Memory B cell (primary cell): Measurements from ENCODE around the gene FAM83E.
A peak's percentile ranks its signal among the peaks of the same experiment; 100 is the strongest.

Source experiments
- ATAC-seq: fragments of 150-1000 bp; cut with Tn5 transposase; 2 replicates; pipeline ENCODE4 v1.10.0; 2021; ENCODE audit warnings: low read depth, mild to moderate bottlenecking, moderate library complexity
- DNase-seq, 2 donors: peaks; one replicate each; pipeline ENCODE4 v3.0.0; 2022; ENCODE audit warnings: low spot score in 2 of 2
- H3K27ac Mint-ChIP-seq: one replicate; pipeline ENCODE4 v1.8.0; 2022; ENCODE audit warnings: mild to moderate bottlenecking, moderate library complexity, mixed read lengths
- H3K27me3 Mint-ChIP-seq: one replicate; pipeline ENCODE4 v1.8.0; 2022; ENCODE audit warnings: mixed read lengths
- H3K36me3 Mint-ChIP-seq: one replicate; pipeline ENCODE4 v1.8.0; 2022; ENCODE audit warnings: mild to moderate bottlenecking, mixed read lengths
- H3K4me1 Mint-ChIP-seq: one replicate; pipeline ENCODE4 v1.8.0; 2022; ENCODE audit warnings: mixed read lengths
- H3K4me3 Mint-ChIP-seq: one replicate; pipeline ENCODE4 v1.8.0; 2022; ENCODE audit warnings: mild to moderate bottlenecking, moderate library complexity, mixed read lengths
- H3K9me3 Mint-ChIP-seq: one replicate; pipeline ENCODE4 v1.8.0; 2022; ENCODE audit warnings: mixed read lengths

Gene FAM83E

GRCh38 chr19:48646722-48647216 is 31.9 kb upstream of the FAM83E start:
- Mint-ChIP-seq H3K4me1 (peaks cover 38% of the 10 kb centered on the region), H3K27ac (peak overlapping the region; percentile 93), H3K27me3 (no peaks in the 10 kb centered on the region), H3K4me3 (peak overlapping the region; percentile 97), H3K9me3 (no peaks in the 10 kb centered on the region), H3K36me3 (peaks cover 2% of the 10 kb centered on the region)
- ATAC-seq (no peak), DNase-seq (no peak)

GRCh38 chr19:48646001-48646721 is 31.3 kb upstream of the FAM83E start, which contains the start of gene CA11:
Gene CA11 (minus strand): TSS chr19:48646187. CDS start chr19:48645632, 555 bp downstream.
- peak; percentile 93 to 98 for DNase-seq
- Mint-ChIP-seq H3K4me3 (peak within 1 kb of the TSS; percentile 97), H3K27ac (peak within 1 kb of the TSS; percentile 93), H3K4me1 (peaks cover 37% of the 10 kb centered on the region), H3K27me3 (no peaks in the 10 kb centered on the region), H3K36me3 (peaks cover 3% of the 10 kb centered on the region), H3K9me3 (no peaks in the 10 kb centered on the region)
- peak; percentile 77 for ATAC-seq

DNA sequence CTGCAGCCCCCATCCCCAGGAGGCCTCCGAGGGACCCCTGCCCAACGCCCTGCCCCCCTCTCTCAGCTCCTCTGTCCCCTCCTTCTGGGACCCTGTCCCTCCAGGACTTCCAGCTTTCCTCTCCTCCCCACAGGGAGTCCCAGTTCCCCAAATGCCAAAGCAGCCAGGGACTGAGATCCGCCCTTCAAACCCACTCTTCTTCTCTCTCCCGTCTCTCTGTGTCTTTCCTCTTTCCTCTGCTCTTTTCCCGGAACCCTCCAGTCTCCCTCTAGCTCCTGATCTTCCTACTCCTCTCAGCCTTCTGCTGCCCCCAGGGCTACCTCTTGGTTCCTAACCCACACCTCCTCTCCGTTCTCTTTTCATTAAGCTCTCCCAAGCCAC is 30.7 kb upstream of the FAM83E start:
- H3K36me3 Mint-ChIP-seq, result peaks cover 3% of the 10 kb centered on the region
- DNase-seq (no peak), ATAC-seq (no peak)
- H3K4me3 Mint-ChIP-seq, result peak overlapping the region; percentile 97
- H3K27me3 Mint-ChIP-seq, result no peaks in the 10 kb centered on the region
- H3K4me1 Mint-ChIP-seq, result peaks cover 35% of the 10 kb centered on the region
- H3K9me3 Mint-ChIP-seq, result no peaks in the 10 kb centered on the region
- peak overlapping the region; percentile 93 for H3K27ac Mint-ChIP-seq

DNA sequence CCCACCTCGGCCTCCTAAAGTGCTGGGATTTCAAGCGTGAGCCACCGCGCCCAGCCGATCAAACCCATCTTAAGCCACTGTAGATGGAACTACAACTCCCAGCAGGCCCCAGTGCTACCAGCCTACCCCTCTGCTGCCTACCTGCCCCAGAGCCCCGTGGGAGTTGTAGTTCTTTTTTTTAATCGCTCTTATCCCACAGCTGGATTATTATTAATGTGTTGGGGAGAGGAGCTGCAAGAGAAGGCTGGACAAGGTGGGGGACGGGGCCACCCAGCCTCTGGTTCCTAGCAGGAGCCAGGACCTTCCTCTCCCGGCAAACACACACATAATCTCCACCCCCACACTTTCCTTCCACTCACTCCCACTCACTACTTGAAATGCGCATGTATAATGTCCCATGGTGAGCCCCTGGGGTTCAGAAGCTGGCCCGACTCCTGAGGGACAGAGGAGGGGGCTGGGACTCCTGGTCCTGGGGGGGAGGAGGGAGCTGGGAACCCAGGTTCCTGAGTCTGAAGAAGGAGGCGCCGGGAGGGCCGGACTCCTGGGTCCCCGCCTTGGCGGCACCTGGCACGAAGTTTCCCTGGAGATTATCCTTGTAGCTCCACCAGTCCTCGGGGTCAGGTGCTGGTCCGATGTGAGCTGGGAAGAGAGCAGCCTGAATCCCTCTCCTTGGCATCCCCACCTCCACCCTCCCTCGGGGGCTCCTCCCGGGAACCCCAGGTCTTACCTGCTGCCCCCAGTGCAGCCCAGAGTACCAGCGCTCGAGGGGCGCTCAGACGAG is 30.2 kb upstream of the FAM83E start:
- Mint-ChIP-seq H3K27ac (peak overlapping the region; percentile 93), H3K4me1 (peaks cover 36% of the 10 kb centered on the region), H3K27me3 (no peaks in the 10 kb centered on the region), H3K4me3 (peak overlapping the region; percentile 97), H3K36me3 (peaks cover 4% of the 10 kb centered on the region), H3K9me3 (no peaks in the 10 kb centered on the region)
- ATAC-seq, result peak; percentile 62
- peak; percentile 73 to 75 for DNase-seq

DNA sequence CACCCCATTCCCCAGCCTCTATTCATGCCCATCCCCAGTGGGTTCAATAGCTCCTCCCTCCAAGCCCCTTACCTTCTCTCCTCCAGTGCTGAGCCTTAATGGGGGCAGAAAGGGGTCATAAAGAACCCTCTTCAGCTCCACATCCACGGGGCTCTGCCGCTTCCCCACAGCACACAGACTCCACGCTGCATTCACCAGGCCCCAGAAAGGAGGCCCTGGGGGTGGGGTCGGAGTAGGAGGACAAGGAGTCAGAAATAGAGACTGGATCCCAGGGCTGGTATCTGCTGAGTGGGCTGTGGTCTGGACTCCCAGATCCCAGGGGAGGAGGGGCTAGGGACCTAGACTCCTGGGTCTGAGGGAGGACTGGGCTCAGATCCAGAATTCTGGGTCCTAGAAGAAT is 29.5 kb upstream of the FAM83E start:
- Mint-ChIP-seq H3K27me3 (no peaks in the 10 kb centered on the region), H3K9me3 (no peaks in the 10 kb centered on the region), H3K27ac (no peak overlapping the region), H3K4me1 (peaks cover 37% of the 10 kb centered on the region), H3K36me3 (peaks cover 5% of the 10 kb centered on the region), H3K4me3 (peak overlapping the region; percentile 11)
- ATAC-seq (no peak), DNase-seq (no peak)

DNA sequence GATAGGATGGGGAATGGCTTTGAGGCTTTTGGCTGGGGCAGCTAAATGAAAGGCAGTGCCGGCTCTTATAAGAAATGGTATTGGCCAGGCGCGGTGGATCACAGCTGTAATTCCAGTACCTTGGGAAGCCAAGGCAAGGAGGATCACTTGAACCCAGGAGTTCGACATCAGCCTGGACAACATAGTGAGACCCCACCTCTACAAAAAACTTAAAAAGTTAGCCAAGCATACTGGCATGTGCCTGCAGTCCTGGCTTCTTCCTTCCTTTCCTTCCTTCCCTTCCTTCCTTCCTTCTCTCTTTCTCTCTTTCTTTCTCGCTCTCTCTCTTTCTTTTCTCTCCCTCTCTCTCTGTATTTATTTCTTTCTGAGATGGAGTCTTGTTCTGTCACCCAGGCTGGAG is 28.0 kb upstream of the FAM83E start:
- no peak for ATAC-seq
- no peak overlapping the region for H3K4me3 Mint-ChIP-seq
- H3K9me3 Mint-ChIP-seq, result peaks cover 3% of the 10 kb centered on the region
- peaks cover 10% of the 10 kb centered on the region for H3K36me3 Mint-ChIP-seq
- no peak for DNase-seq
- H3K4me1 Mint-ChIP-seq, result peaks cover 45% of the 10 kb centered on the region
- no peaks in the 10 kb centered on the region for H3K27me3 Mint-ChIP-seq
- H3K27ac Mint-ChIP-seq, result no peak overlapping the region

- Mint-ChIP-seq H3K4me1 (peaks cover 43% of the 10 kb centered on the region), H3K4me3 (no peak overlapping the region), H3K27me3 (no peaks in the 10 kb centered on the region), H3K36me3 (peaks cover 10% of the 10 kb centered on the region), H3K27ac (peak overlapping the region; percentile 62), H3K9me3 (peaks cover 3% of the 10 kb centered on the region)
- no peak for DNase-seq
- ATAC-seq, result no peak
Observed at GRCh38 chr19:48641850-48642249, 27.0 kb upstream of the FAM83E start.

DNA sequence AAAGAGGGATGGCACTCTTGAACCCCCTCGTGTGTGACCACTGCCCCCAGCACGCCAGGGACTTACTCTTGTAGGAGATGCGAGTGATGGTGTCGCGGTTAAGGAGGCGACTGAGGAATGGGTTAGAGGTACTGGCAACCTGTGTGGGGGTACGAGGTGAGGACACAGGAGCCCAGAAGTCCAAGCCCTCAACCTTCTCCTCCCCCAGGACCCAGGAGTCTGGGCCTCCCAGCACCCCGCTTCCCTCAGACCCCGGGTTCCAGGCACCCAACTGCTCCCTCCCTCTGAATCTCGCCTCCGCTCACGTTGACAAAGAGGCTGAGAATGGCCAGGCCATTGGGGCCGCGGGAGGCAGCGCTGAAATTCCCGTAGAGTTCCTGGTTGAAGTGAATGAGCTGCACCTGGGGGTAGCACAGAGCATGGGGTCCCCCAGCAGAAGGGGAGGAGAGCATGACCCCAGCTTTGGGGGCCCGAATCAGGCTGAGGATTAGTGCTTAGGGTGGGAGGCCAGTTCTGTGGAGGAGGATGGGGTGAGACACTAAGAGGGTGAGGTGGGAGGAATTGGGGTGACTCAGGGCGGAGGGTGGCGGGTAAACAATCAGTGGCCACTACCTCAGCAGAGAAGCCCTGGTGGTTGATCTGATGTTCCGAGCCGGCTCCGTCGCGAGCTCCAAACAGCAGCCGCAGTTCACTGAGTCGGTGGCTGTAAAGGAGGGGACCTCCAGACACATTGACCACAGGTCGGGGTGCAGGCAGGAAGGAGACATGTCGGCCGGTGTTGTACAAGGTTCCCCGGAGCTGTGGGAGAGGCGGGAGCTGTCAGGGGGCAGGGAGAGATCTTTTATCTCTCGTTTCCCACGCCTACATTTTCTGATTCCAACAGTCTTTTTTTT is 24.9 kb upstream of the FAM83E start:
- Mint-ChIP-seq H3K36me3 (peaks cover 13% of the 10 kb centered on the region), H3K27me3 (no peaks in the 10 kb centered on the region), H3K9me3 (peaks cover 3% of the 10 kb centered on the region), H3K27ac (peak overlapping the region; percentile 96), H3K4me1 (peaks cover 36% of the 10 kb centered on the region), H3K4me3 (peak overlapping the region; percentile 35)
- DNase-seq (no peak), ATAC-seq (no peak)

GRCh38 chr19:48638831-48639381 is 24.0 kb upstream of the FAM83E start:
- DNase-seq, result peak in 1 of 2 donors; percentile 26
- no peak for ATAC-seq
- peaks cover 13% of the 10 kb centered on the region for H3K36me3 Mint-ChIP-seq
- H3K4me3 Mint-ChIP-seq, result peak overlapping the region; percentile 96
- peaks cover 41% of the 10 kb centered on the region for H3K4me1 Mint-ChIP-seq
- H3K9me3 Mint-ChIP-seq, result peaks cover 3% of the 10 kb centered on the region
- no peaks in the 10 kb centered on the region for H3K27me3 Mint-ChIP-seq
- peak overlapping the region; percentile 96 for H3K27ac Mint-ChIP-seq

- DNase-seq (peak; percentile 58 to 81), ATAC-seq (peak; percentile 31)
- Mint-ChIP-seq H3K27me3 (no peaks in the 10 kb centered on the region), H3K27ac (peak overlapping the region; percentile 96), H3K4me1 (peaks cover 44% of the 10 kb centered on the region), H3K36me3 (peaks cover 15% of the 10 kb centered on the region), H3K9me3 (peaks cover 3% of the 10 kb centered on the region), H3K4me3 (peak overlapping the region; percentile 96)
Observed at GRCh38 chr19:48637948-48638830, 23.3 kb upstream of the FAM83E start.

GRCh38 chr19:48637449-48637947 is 22.6 kb upstream of the FAM83E start:
- Mint-ChIP-seq H3K4me3 (peak overlapping the region; percentile 96), H3K9me3 (peaks cover 3% of the 10 kb centered on the region), H3K27ac (peak overlapping the region; percentile 96), H3K36me3 (peaks cover 15% of the 10 kb centered on the region), H3K27me3 (no peaks in the 10 kb centered on the region), H3K4me1 (peaks cover 42% of the 10 kb centered on the region)
- DNase-seq (peak; percentile 95 to 98), ATAC-seq (peak; percentile 70)

DNA sequence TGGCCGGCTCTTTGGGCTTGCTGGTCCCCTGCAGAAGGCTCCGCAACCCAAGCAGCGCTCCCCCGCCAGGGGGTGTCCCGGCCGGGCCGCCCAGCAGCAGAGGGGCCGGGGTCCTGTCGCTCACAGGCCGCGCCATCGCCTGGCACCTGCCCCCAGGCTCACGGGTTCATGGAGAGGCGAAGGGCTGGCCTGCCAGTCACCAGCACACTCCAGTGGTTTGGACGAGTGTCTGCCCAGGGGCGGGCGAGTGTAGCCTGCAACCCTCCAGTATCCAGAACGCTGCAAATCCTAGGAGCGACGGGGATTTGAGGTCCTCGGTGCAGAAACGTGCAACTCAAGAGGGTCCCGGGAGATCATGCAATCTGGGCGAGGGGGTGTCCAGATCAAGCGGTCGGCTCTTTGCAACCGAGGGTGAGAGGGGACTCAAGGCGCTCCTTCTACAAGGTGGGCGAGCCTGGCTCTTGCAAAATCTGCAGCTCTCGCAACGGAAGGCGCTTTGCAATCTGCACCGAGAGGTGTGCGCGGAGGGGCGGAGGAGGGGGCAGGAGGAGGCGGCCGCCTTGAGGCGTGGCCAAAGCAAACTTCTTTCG is 22.1 kb upstream of the FAM83E start, which contains the start of gene DBP:
TSS of gene DBP (minus strand) at position 521 of the 590 bp plus-strand sequence. CDS start at position 136, 385 bp downstream.
- Mint-ChIP-seq H3K4me3 (peak within 1 kb of the TSS; percentile 96), H3K9me3 (peaks cover 3% of the 10 kb centered on the region), H3K4me1 (peaks cover 41% of the 10 kb centered on the region), H3K27me3 (no peaks in the 10 kb centered on the region), H3K36me3 (peaks cover 15% of the 10 kb centered on the region), H3K27ac (peak within 1 kb of the TSS; percentile 96)
- DNase-seq (peak in 1 of 2 donors; percentile 66), ATAC-seq (no peak)
